Posterior cingulate gyrus (tissue), 11 donors: Measurements from ENCODE around the gene PLD6.

Experiments
- DNase-seq, 10 donors: peaks; one replicate each; pipeline versions ENCODE4 v3.0.0 to v3.0.0-alpha.2; 2020 to 2021; ENCODE audit warnings: mixed read lengths in 3 of 10
- intact Hi-C: fragments of 100-400 bp; cut with DNase I; formaldehyde crosslinking; loops from one replicate; pipeline ENCODE4 v1.15.1; 2023

The PLD6 gene

DNA sequence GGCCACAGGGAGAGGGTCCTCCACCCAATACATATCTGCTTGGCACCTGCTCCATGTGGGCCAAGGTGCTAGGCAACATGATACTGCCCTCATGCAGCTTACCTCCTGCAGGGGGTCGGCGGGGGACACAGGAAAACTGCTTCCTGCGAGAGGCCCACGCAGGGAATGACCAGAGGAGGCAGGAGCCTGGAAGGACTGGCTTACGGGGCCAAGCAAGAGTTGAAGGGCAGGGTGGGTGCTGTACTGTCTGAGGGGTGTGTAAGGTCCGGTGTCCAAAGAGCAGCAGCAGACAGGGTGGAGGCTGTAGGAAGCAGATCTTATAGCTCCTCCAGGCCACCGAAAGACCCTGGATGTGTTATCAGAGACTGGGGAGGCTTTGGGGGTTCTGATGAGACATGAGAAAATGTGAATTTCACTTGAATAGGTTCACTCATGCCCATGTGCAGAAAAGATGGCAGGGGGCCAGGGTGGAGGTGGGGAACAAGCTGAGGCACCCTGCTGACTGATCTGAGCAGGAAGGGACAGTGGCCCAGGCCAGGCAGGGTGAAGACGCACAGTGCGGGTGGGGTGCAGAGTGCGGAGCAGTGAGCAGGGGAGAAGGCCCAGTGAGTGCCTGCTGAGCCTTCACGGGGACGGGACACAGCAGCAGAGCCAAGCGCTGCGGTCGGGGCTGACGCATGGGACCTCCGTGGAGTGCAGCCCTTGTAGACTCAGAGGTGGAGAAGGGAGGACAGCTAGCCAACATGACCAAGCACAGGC is 22.6 kb upstream of the PLD6 start:
- intact Hi-C loops, result no loop called here
- peak in 5 of 10 donors; percentile 36 to 76 (median 49) for DNase-seq

DNA sequence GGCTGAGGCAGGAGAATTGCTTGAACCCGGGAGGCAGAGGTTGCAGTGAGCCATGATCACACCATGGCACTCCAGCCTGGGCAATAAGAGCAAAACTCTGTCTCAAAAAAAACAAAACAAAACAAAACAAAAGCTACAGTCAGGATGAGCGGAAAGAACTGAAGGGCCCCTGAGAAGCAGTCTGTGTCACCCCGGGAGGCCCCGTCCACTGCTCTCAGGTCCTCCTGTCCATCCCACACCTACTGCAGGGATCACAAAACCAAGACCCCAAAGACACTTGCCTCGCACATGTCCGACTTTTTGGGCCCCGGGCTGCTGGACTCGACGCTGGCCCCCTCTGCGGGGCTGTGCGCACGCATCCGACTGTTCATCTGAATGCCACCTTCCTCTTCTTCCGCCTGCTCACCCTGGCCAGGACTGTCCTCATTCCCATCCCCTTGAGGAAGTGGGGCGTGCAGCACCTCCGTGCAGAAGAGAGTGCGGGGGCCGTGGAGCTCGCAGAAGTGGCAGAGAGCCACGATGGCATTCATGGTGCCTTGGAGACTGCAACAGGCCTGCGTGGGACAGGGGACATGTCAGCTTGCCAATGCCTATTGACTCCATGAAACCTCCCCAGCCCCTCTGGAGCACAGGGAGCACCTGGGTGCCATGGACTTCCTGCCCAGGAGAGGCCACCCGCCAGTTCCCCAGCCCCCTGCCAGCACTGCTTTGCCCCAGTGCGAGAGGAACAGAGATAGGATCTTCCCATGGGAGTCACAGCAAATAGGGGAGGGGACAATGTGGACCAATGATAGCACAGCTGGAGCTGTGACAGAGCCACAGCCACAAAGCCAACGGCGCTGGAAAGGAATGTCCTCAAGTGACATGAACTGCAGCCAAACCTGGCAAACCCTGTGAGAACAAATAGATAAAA is 21.7 kb upstream of the PLD6 start:
- DNase-seq, result peak in 8 of 10 donors; percentile 56 to 92 (median 68)
- intact Hi-C loops, result no loop called here

DNA sequence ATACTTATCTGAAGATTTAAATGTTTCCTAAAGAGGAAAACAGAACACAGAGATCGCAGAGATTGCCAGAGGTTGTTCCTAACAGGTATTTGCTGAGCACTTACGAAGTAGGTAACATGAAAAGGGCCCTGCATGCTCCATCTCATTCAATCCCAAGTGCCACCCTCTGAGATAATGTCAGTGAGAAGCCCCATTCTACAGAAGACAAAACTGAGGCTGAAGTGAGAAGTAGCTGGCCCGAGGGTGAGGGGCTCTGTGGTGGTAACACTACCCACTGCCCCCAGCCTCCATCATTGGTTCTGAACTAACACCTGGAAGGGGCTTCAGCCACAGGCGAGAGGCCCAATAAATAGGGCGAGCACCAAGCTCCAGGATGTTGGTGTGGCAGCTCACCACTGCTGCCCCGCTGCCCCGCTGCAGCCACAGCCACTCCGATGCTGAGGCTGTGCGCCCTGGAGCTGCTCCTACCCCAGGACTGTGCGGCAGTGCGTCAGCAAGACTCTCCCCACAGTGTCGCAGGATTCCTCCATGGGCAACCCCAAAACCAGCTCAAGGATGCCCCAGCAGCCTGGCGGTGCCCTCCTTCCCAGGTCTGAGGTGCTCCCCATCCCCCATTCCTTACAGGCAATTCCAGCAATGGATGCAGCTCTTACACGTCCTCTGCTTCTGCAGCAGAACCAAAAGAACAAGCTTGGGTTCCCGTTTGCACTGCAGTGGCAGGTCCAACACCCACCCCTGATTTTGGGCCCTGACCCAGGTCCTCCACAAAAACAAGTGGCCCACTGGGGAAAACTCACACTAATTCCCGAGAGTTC is 20.5 kb upstream of the PLD6 start:
- intact Hi-C loops, result no loop called here
- peak in 3 of 10 donors; percentile 35 to 65 (median 43) for DNase-seq

DNA sequence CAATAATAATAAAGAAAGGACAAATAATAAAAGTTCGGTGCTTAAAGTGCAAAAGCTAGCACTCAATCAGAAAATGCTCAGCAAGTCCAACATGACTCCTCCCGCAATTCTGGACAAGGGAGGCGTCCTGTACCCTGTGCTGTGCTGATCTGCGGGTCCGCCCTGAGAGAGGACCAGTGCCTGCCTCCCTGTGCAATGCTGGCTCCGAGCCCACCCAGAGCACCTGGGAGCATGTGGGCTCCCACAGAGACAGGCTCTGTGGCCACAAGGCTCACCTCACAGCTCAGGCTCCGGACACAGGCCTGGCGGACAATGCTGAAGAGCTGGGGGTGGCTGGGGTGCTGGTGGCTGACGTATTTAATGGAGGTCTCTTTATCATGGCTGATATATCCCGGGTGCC is 19.8 kb upstream of the PLD6 start:
- intact Hi-C loops, result no loop called here
- DNase-seq, result peak in 3 of 10 donors; percentile 21 to 68 (median 39)

DNA sequence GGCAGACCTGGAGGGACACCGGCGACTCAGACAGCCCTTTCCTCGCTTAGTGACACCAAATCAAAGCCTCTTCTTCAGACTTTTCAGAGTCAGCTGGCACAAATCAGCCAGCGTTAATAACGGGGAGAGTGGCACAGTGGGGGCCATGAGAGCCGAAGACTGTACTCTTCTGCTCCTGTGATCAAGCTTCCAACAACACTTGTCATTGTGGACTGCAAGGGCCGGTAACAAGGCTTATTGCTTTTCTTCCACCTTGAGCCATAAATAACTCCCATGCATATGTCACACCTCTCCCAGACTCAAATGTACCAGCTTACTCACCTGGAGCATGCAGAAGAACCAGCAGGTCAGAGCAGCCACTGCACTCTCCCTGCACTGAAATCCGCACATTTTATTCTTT is 18.0 kb upstream of the PLD6 start:
- intact Hi-C loops, result no loop called here
- DNase-seq, result no peak

DNA sequence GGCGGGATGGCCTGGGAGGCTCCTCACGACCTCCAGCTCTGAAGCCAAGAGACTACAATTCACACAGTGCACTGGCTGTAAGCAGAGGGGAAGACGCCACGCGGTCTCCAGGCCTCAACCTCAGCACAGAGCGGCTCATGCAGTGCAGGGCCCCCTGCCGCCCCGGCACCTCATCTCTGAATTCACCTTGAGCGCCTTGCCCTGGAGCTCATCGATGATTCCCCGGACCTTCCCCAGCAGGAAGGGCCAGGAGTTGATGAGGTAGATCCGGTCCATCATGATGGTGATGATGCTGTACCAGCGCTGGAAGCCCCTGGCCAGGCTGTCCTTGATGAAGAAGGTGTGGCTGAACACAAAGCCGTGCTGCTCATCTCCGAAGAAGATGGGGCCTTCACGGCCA is 17.6 kb upstream of the PLD6 start:
- intact Hi-C loops, result no loop called here
- DNase-seq, result peak in 3 of 10 donors; percentile 48 to 68 (median 65)

DNA sequence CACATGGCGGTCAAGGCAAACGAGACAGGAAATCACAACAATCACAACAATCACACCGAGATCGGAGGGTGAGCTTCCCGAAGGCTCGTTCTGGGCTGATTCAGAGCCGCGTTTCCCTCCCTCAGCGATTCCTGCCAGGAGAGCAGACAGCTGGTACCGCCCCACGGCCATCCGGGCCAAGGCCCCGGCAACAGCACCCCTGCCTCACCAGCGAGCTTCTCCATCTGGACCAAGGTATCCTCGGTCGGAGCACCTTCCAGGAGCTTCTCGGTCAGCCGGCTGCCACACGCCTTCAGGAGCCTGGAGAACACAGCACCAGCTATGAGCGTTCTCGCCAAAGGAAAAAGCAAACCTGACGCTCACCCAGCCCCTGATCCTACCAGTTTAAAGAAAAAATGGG is 15.2 kb upstream of the PLD6 start:
- DNase-seq, result peak in 3 of 10 donors; percentile 27 to 62 (median 59)
- intact Hi-C loops, result no loop called here

DNA sequence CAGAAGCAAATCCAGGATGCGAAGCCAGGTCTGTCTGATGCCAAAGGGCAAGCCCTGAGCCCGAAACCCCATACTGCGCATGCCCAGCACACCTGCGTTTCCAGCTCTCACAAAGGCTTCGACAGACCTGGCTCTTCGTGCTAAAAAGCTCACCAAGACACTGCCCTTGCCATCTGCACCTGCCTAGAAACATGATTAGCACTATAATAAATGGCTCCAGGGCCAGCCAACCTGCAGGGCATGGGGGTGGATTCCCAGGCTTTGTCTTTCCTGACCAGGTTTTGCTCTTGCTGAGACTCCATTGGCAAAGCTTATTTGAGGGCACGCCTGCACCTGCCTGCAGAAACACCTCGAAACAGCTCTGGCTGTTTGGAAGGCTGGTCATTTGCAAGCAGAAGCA is 14.4 kb upstream of the PLD6 start:
- intact Hi-C loops, result no loop called here

DNA sequence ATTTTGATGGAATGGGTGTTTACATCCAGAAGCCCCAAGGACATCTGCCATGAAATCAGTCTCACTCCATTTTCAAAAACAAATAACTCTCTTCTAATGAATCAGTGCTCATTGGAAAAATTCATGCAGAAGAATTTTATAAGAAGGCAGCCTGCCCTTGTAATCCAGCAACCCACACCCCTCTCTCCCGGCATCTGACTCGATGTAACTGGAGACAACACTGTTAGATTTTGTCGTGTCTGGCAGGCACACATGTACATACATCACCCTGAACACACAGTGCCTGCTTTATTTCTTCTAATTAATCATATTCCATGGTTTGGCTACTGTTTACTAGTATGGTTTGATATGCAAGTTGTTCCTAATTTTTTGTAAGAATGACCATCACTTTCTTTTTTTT is 11.9 kb upstream of the PLD6 start:
- DNase-seq, result no peak
- intact Hi-C loops, result no loop called here

More for the DNA sequence above, 14.4 kb upstream of the PLD6 start:
- DNase-seq, result peak in 3 of 10 donors; percentile 18 to 45 (median 34)

DNA sequence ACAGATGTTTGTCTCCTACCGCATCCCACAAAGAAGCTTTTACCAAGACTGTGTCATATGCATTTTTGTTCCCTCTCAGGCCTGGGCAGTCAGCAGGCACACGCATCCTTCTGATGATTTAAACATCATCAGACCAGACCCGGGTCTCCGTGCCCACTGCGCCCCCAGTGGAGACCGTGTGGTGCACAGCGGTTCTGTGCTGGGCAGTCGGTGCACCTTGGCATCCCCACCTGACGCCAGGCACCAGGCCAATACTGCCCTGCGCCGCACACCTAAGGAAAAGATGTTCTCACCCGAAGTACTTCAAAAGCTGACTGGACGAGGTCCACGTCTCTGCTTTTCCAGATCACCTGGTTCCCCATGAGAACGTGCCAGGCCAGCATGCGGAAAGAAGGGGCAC is 10.6 kb upstream of the PLD6 start:
- intact Hi-C loops, result no loop called here
- peak in 4 of 10 donors; percentile 24 to 79 (median 48) for DNase-seq

DNA sequence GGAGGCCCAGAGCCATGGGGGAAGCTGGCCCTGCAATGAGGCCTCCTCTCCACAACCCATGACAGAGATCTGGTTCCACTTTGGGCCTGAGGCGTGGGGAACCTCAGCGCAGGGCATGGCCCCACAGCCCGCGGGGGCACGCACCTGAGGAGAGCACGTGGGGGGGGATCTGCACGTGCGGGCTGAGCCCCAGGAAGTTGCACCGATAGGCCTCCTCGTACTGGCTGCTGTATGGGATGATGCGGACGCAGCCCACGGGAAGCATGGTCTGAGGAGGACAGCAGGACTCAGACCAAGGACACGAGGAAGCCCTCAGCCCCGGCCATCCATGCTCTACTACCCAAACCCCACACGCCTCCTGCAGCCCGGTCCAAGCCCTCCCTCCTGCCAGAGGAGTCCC is 10.1 kb upstream of the PLD6 start:
- DNase-seq, result peak in 4 of 10 donors; percentile 21 to 77 (median 56)
- intact Hi-C loops, result no loop called here

DNA sequence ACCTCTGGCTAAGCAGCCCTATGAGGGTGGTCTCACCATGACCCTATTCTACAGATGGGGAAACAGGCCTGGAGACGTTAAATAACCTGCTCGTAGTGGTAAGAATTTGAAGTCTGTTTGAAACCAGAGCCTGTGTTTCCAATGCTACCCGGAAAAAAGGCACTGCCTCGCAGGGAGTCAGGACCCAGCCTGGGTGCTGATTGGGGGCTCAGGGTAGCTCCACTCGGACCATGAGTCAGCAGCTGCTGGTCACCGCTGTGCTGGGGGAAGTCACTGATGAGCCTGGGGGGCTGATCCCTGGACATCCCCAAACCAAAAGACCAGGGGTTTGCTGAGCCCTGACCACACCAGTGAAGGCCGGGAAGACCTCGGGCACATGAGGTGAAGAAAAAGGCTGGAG is 9.4 kb upstream of the PLD6 start:
- intact Hi-C loops, result no loop called here
- peak in 3 of 10 donors; percentile 9 to 64 (median 52) for DNase-seq

DNA sequence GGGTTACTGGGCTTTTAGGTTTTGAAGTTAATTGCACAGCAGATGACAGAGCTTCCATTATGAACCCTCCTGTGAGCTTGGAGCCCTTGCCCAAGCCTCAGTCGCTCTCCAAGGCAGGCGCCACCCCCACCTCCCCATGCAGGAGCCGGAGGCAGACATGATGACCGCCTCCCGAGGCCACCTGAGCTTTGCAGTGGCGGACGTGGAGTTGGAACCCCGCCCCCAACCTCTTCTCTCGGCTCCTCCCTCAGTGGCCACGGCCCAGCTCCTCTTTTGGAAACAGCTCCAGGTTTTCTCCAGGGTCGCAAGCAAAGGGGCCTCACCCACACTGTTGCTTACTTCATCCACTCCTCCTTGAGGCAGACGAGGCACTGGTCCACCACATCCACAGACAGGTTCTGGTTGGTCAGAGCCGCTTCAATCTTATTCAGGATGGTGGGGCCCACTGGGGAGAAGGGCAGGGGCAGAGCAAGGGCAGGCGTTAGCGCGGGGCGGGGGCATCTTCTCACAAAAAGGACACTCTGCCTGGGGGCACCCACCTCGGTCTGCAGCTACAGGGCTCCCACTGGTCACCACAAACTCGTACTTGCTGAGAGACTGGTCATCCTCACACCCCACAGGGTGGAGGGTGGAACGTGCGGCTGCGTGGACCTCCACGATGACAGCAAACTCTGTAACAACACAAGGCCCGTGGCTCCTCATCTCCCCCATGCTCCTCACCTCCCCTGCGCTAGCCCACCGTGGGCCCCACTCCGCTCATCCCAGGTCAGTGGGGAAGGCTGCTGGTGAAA is 8.7 kb upstream of the PLD6 start:
- intact Hi-C loops, result no loop called here
- peak in 4 of 10 donors; percentile 23 to 81 (median 54) for DNase-seq

DNA sequence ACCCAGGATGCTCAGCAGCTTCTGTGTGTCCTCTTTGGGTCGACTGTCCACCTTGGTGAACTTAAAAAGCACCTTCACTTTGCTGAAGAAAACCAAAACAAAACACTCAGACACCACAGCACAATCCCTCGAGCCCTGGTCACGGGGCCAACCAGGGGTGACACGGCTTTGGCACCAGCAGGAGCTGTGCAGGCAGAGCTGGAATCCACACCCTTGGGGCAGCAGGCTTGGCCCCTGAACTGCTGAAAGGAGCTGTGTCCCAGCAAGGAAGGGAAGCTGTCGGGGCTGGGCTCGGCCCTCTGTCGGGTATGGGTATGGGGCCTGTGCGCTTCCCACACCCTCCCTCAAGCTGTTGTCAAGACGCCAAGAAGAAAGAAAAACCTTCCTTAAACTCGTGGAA is 7.6 kb upstream of the PLD6 start:
- intact Hi-C loops, result no loop called here
- peak in 2 of 10 donors; percentile 7 to 46 for DNase-seq

DNA sequence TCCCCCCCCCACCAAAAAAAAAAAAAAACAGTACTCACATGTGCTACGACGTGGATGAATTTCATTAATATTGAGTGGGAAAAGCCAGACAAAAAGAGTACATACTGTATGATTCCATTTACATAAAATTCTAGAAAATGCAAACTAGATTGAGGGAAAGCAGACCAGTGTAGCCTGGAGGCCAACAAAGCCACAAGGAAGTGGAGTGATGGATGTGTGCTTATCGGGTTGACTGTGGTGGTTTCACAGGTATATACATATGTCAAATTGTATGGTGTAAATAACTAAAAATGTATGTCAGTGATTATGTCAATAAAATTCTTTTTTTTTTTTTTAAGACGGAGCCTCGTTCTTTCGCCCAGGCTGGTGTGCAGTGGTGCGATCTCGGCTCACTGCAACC is 1.9 kb upstream of the PLD6 start:
- DNase-seq, result peak in 2 of 10 donors; percentile 16 to 18
- intact Hi-C loops, result loop anchor here (2.0 kb wide), 1 partner anchor 73 kb away; the partner anchor contains the start of gene COPS3

DNA sequence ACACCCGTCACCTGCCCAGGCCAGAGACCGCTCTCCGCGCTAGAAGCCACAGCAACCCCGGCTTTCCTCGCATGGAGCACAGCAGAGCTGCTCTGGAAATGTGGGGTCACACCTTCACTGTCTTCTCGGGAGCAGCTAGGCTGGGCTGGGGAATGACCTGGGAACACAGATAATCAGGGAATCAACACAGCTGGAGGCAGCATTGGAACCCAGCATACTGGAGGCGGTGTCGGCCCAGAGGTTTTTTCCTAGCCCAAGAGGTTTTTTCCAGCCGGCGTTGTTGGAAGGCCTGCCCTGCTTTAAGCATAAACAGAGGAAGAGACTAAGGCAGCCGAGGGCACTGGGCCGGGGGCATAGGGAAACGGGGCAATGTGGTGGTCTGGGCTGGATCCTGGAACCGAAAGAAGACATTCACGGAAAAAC is 791 bp upstream of the PLD6 start:
- peak in 3 of 10 donors; percentile 61 to 65 (median 62) for DNase-seq
- intact Hi-C loops, result loop anchor here (2.0 kb wide), 1 partner anchor 74 kb away; the partner anchor contains the start of gene COPS3

DNA sequence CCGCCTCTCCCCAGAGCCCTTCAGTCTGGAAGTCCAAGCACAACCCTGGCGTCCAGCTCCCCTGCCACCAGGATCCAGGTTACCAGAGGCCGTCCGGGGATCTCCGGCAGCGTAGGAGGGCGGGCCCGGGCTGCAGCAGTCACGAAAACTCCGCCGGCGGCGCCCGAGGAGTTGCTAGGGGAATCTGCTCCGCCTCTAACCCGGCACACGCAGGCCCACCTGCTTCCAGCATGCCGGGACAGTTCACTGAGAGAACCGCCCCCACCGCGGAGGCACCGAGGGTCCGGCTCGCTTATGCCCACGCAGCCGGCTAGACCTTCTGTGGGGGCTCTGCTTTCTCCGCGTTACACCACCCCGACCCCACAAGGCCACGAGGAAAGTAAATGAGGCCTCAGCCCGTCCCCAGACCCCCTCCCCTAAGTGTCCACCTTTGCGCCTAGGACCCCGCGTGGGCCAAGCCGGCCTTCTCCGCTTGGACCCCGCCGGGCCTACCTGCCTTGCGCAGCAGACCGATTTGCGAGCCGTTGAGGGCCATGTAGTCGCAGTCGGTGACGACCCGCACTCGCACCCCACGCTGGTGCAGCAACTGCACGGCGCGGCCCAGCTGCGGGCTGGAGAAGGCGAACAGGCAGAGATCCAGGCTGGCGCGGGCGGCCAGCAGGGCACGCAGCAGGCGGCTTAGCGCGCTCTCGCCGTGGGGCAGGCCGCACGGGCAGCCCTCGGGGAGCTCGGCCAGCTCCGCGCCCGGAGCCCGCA is 587 bp downstream of the PLD6 start:
- intact Hi-C loops, result loop anchor here (2.0 kb wide), 2 partner anchors 31 to 75 kb away; partner anchors contain the start of genes COPS3 and FLCN
- DNase-seq, result peak in 7 of 10 donors; percentile 22 to 91 (median 54)

DNA sequence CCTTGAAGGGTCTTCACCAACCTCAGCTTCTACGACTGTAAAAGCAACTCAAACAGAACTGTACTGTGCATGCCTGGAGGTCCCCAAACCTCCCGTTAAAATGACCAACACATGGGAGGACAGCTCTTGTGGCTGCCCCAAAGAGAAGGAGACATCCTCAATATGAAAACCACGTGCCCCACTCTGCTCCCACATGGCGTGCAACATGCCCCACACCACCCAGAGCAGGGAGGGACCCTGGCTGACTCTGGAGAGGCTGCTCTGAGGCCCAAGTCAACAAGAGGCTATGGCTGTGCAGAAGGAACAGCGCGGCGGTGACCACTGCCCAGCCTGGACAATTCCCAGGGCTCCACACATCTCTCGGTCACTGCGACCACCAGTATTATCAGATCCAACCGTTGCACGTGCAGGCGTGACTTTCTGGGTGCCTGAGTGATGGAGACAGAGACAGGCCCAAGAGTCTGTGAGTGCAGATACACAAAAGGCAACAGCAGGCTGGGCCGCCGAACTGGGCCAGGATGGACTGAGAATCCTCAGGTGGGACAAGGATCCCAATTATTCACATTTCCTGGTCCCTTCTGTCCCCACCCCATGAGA is 1.4 kb downstream of the PLD6 start:
- DNase-seq, result peak in 3 of 10 donors; percentile 47 to 74 (median 73)
- intact Hi-C loops, result loop anchor here (2.0 kb wide), 1 partner anchor 32 kb away; the partner anchor contains the start of gene FLCN
